22Rv1 (cell line): ENCODE data around the gene RPS6KA1.

Experiments
- H3K27ac ChIP-seq: fragments of 450-650 bp; 2 replicates; pipeline ENCODE4 v1.5.1; 2017
- CTCF ChIP-seq: fragments of 450-650 bp; IDR thresholded peaks from 2 replicates; pipeline ENCODE4 v1.5.1; 2017; ENCODE audit warnings: mild to moderate bottlenecking
- ZFX ChIP-seq: fragments of 450-650 bp; IDR thresholded peaks from 2 replicates; pipeline ENCODE4 v1.6.1; 2017; ENCODE audit warnings: antibody characterized with exemption, borderline replicate concordance

Gene RPS6KA1

GRCh38 chr1:26521669-26522030 is 7.9 kb upstream of the RPS6KA1 start:
- TF ChIP-seq ZFX: no peak
- TF ChIP-seq CTCF: no peak
- no peak overlapping the region for H3K27ac ChIP-seq

- H3K27ac ChIP-seq: no peak overlapping the region
- no peak for TF ChIP-seq ZFX
- TF ChIP-seq CTCF: no peak
These were observed 7.5 kb upstream of the RPS6KA1 start for GRCh38 chr1:26522073-26522472.

- peak overlapping the region; percentile 15; the same call in 1 of the 2 replicates for H3K27ac ChIP-seq
- TF ChIP-seq CTCF (no peak), ZFX (no peak)
These were observed 5.4 kb upstream of the RPS6KA1 start for GRCh38 chr1:26524181-26524580.

- TF ChIP-seq CTCF (no peak), ZFX (no peak)
- H3K27ac ChIP-seq: no peak overlapping the region
These were observed 3.3 kb upstream of the RPS6KA1 start for GRCh38 chr1:26526287-26526686.

GRCh38 chr1:26529405-26529654 is 231 bp upstream of the RPS6KA1 start:
- TF ChIP-seq ZFX (no peak), CTCF (no peak)

GRCh38 chr1:26530410-26530894 is 891 bp downstream of the RPS6KA1 start:
- H3K27ac ChIP-seq: peak overlapping the region; percentile 65
- TF ChIP-seq CTCF: no peak
- TF ChIP-seq ZFX: no peak

More at GRCh38 chr1:26529405-26529654, 231 bp upstream of the RPS6KA1 start:
- H3K27ac ChIP-seq: peak overlapping the region; percentile 65

GRCh38 chr1:26530895-26531598 is 1.5 kb downstream of the RPS6KA1 start:
- peak overlapping the region; percentile 65 for H3K27ac ChIP-seq
- TF ChIP-seq ZFX: no peak
- TF ChIP-seq CTCF: 0 out of 2 replicates have a peak, but pooled peaks have one; percentile 17
